ENCODE measurements around the gene HYI. TPM values are rescaled to one million over a fixed set of nuclear protein-coding genes. Genes with fewer than 3 reads are reported as not detected.
"Not testable (repeated sequence)": the region's sequence is repeated elsewhere in the genome, so short reads cannot be mapped to it uniquely, and the experiment has no call there.

Gene HYI
- total RNA-seq, 4 donors from 2014 or later, result 7.4 to 13.4 (median 10.7) TPM

- no peak for TF ChIP-seq POLR2A (IDR thresholded peaks at IDR 0.05)
- no peak for TF ChIP-seq CTCF (IDR thresholded peaks at IDR 0.05 in 4 of 5, conservative IDR thresholded peaks at IDR 0.05 in 1 of 5)
- H3K4me3 ChIP-seq, result no peak overlapping the region
- in situ Hi-C loops (cut with MboI; ENCODE audit: low sequenced_read_pairs in 4 of 4) (no loop called here), intact Hi-C loops (cut with DNase I; ENCODE audit: low total_unique reads) (no loop called here)
- no peaks in the 10 kb centered on the region for H3K4me1 ChIP-seq
- H3K27me3 ChIP-seq, result no peaks in the 10 kb centered on the region
- H3K27ac ChIP-seq, result no peak overlapping the region
- no peak for DNase-seq
- ATAC-seq, result no peak
- no peaks in the 10 kb centered on the region for H3K36me3 ChIP-seq
- H3K9me3 ChIP-seq, result no peaks in the 10 kb centered on the region
These were observed 11.2 kb upstream of the HYI start for GRCh38 chr1:43464681-43465504.

- in situ Hi-C loops (cut with MboI; ENCODE audit: low sequenced_read_pairs in 4 of 4) (no loop called here), intact Hi-C loops (cut with DNase I; ENCODE audit: low total_unique reads) (no loop called here)
- no peak overlapping the region for H3K27ac ChIP-seq
- no peak for DNase-seq
- no peaks in the 10 kb centered on the region for H3K27me3 ChIP-seq
- TF ChIP-seq CTCF (IDR thresholded peaks at IDR 0.05 in 4 of 5, conservative IDR thresholded peaks at IDR 0.05 in 1 of 5) (no peak), POLR2A (IDR thresholded peaks at IDR 0.05) (no peak)
- no peak overlapping the region for H3K4me3 ChIP-seq
- H3K36me3 ChIP-seq, result no peaks in the 10 kb centered on the region
- no peaks in the 10 kb centered on the region for H3K4me1 ChIP-seq
- no peaks in the 10 kb centered on the region for H3K9me3 ChIP-seq
- no peak for ATAC-seq
These were observed 9.7 kb upstream of the HYI start for GRCh38 chr1:43463479-43463878.

- Histone ChIP-seq H3K4me1 (no peaks in the 10 kb centered on the region), H3K36me3 (no peaks in the 10 kb centered on the region), H3K27me3 (no peaks in the 10 kb centered on the region), H3K9me3 (no peaks in the 10 kb centered on the region), H3K27ac (no peak overlapping the region), H3K4me3 (no peak overlapping the region)
- in situ Hi-C loops (cut with MboI; ENCODE audit: low sequenced_read_pairs in 4 of 4) (no loop called here), intact Hi-C loops (cut with DNase I; ENCODE audit: low total_unique reads) (no loop called here)
- TF ChIP-seq CTCF (IDR thresholded peaks at IDR 0.05 in 4 of 5, conservative IDR thresholded peaks at IDR 0.05 in 1 of 5) (no peak), POLR2A (IDR thresholded peaks at IDR 0.05) (no peak)
- ATAC-seq (no peak), DNase-seq (no peak)
These were observed 7.4 kb upstream of the HYI start for GRCh38 chr1:43460988-43461693.

GRCh38 chr1:43458379-43458778 lies 4.6 kb upstream of the HYI start:
- H3K36me3 ChIP-seq; in situ Hi-C loops (cut with MboI; ENCODE audit: low sequenced_read_pairs in 4 of 4); H3K9me3 ChIP-seq; H3K4me1 ChIP-seq; H3K4me3 ChIP-seq; ATAC-seq; H3K27ac ChIP-seq; intact Hi-C loops (cut with DNase I; ENCODE audit: low total_unique reads); H3K27me3 ChIP-seq; DNase-seq: not testable (repeated sequence)

- no peak overlapping the region for H3K4me3 ChIP-seq
- no peak overlapping the region for H3K27ac ChIP-seq
- TF ChIP-seq CTCF (IDR thresholded peaks at IDR 0.05 in 4 of 5, conservative IDR thresholded peaks at IDR 0.05 in 1 of 5) (no peak), POLR2A (IDR thresholded peaks at IDR 0.05) (no peak)
- in situ Hi-C loops (cut with MboI; ENCODE audit: low sequenced_read_pairs in 4 of 4), result no loop called here
- DNase-seq, result no peak
- intact Hi-C loops (cut with DNase I; ENCODE audit: low total_unique reads), result no loop called here
- H3K4me1 ChIP-seq, result peaks cover 4 to 14% of the 10 kb centered on the region in 2 donors
- no peak for ATAC-seq
- no peaks in the 10 kb centered on the region for H3K27me3 ChIP-seq
- peaks cover 0 to 13% of the 10 kb centered on the region in 2 donors for H3K36me3 ChIP-seq
- H3K9me3 ChIP-seq, result no peaks in the 10 kb centered on the region
These were observed 1.6 kb upstream of the HYI start for GRCh38 chr1:43455213-43455889.
